OCI-LY3 (cell line): ENCODE data around the gene HDAC4.

Source experiments
- H2AFZ ChIP-seq: fragments of 200-600, 300-600 bp; shearing (Covaris generic); 2 replicates; pipeline ENCODE4 v1.6.0; 2014; ENCODE audit warnings: antibody characterized with exemption, low read depth, low read length
- H3K27ac ChIP-seq: fragments of 200-600, 300-600 bp; sonication (generic); 2 replicates; pipeline ENCODE4 v1.5.1; 2014; ENCODE audit warnings: mild to moderate bottlenecking, low read length, moderate library complexity, mixed read lengths
- H3K27me3 ChIP-seq: fragments of 200-600, 300-600 bp; sonication (generic); 2 replicates; pipeline ENCODE4 v1.6.1; 2014; ENCODE audit warnings: low read depth, low read length, mixed read lengths
- H3K36me3 ChIP-seq: fragments of 200-600, 300-600 bp; sonication (generic); replicated peaks from 2 replicates; pipeline ENCODE3; 2014; ENCODE audit warnings: low read depth, low read length, mixed read lengths
- H3K4me1 ChIP-seq: fragments of 300-600, 200-600 bp; sonication (generic); 2 replicates; pipeline ENCODE4 v1.6.1; 2014; ENCODE audit warnings: low read length, mixed read lengths
- H3K4me2 ChIP-seq: fragments of 200-600, 300-600 bp; sonication (generic); 2 replicates; pipeline ENCODE4 v1.6.1; 2014; ENCODE audit warnings: low read length, mixed read lengths
- H3K4me3 ChIP-seq: fragments of 300-600, 200-600 bp; sonication (generic); 2 replicates; pipeline ENCODE4 v1.5.1; 2014; ENCODE audit warnings: antibody characterized with exemption, mild to moderate bottlenecking, low read length, moderate library complexity
- H3K79me2 ChIP-seq: fragments of 300-600, 200-600 bp; shearing (Covaris generic); 2 replicates; pipeline ENCODE4 v1.6.1; 2014; ENCODE audit warnings: mild to moderate bottlenecking, low read length, mixed read lengths
- H3K9ac ChIP-seq: fragments of 300-600, 200-600 bp; shearing (Covaris generic); 2 replicates; pipeline ENCODE4 v1.6.0; 2014; ENCODE audit warnings: mild to moderate bottlenecking, low read length, moderate library complexity
- H3K9me3 ChIP-seq: fragments of 200-600, 300-600 bp; shearing (Covaris generic); 2 replicates; pipeline ENCODE4 v1.6.1; 2014; ENCODE audit warnings: low read length, mixed read lengths; ENCODE audit not compliant: insufficient read depth
- H4K20me1 ChIP-seq: fragments of 200-600, 300-600 bp; sonication (generic); 2 replicates; pipeline ENCODE4 v1.6.1; 2016; ENCODE audit warnings: low read length, mixed read lengths; ENCODE audit not compliant: insufficient read depth
- CTCF ChIP-seq: fragments of 200-600, 300-600 bp; sonication (generic); IDR thresholded peaks from 2 replicates; pipeline ENCODE4 v1.5.1; 2014; ENCODE audit warnings: antibody characterized with exemption, low read length, low read depth
- EZH2phosphoT487 ChIP-seq: fragments of 200-600 bp; shearing (Covaris generic); IDR thresholded peaks from 2 replicates; pipeline ENCODE4 v1.6.1; 2018; ENCODE audit warnings: antibody characterized with exemption, mixed run types, low read depth

HDAC4 gene

GRCh38 chr2:239211396-239212094, 189.3 kb downstream of the HDAC4 start:
- H3K27ac ChIP-seq: no peak overlapping the region
- H4K20me1 ChIP-seq: no peaks in the 10 kb centered on the region
- H3K9me3 ChIP-seq: no peaks in the 10 kb centered on the region
- no peaks in the 10 kb centered on the region for H3K27me3 ChIP-seq
- H3K4me3 ChIP-seq: no peak overlapping the region
- H3K4me2 ChIP-seq: no peak overlapping the region
- no peak overlapping the region for H2AFZ ChIP-seq
- H3K36me3 ChIP-seq: no peaks in the 10 kb centered on the region
- H3K4me1 ChIP-seq: peaks cover 1% of the 10 kb centered on the region; the same call in 1 of the 2 replicates
- no peak overlapping the region for H3K9ac ChIP-seq
- TF ChIP-seq CTCF (no peak), EZH2phosphoT487 (no peak)
- no peaks in the 10 kb centered on the region for H3K79me2 ChIP-seq

GRCh38 chr2:239209783-239210182, 191.0 kb downstream of the HDAC4 start:
- H3K4me1 ChIP-seq: no peaks in the 10 kb centered on the region
- H4K20me1 ChIP-seq: no peaks in the 10 kb centered on the region
- no peak overlapping the region for H3K9ac ChIP-seq
- no peaks in the 10 kb centered on the region for H3K36me3 ChIP-seq
- no peaks in the 10 kb centered on the region for H3K9me3 ChIP-seq
- H3K4me2 ChIP-seq: no peak overlapping the region
- TF ChIP-seq CTCF (no peak), EZH2phosphoT487 (no peak)
- no peak overlapping the region for H2AFZ ChIP-seq
- H3K27ac ChIP-seq: no peak overlapping the region
- H3K27me3 ChIP-seq: no peaks in the 10 kb centered on the region
- H3K79me2 ChIP-seq: no peaks in the 10 kb centered on the region
- H3K4me3 ChIP-seq: no peak overlapping the region

GRCh38 chr2:239208465-239209180, 192.2 kb downstream of the HDAC4 start:
- no peaks in the 10 kb centered on the region for H3K27me3 ChIP-seq
- no peak overlapping the region for H3K4me3 ChIP-seq
- H3K4me2 ChIP-seq: no peak overlapping the region
- H3K27ac ChIP-seq: no peak overlapping the region
- no peak overlapping the region for H3K9ac ChIP-seq
- no peaks in the 10 kb centered on the region for H3K9me3 ChIP-seq
- no peaks in the 10 kb centered on the region for H4K20me1 ChIP-seq
- no peaks in the 10 kb centered on the region for H3K79me2 ChIP-seq
- H3K36me3 ChIP-seq: no peaks in the 10 kb centered on the region
- TF ChIP-seq EZH2phosphoT487 (no peak), CTCF (no peak)
- H3K4me1 ChIP-seq: no peaks in the 10 kb centered on the region
- H2AFZ ChIP-seq: no peak overlapping the region

- Histone ChIP-seq H2AFZ (no peak overlapping the region), H3K4me1 (no peaks in the 10 kb centered on the region), H3K79me2 (no peaks in the 10 kb centered on the region), H3K9ac (no peak overlapping the region), H4K20me1 (no peaks in the 10 kb centered on the region), H3K4me3 (no peak overlapping the region), H3K9me3 (no peaks in the 10 kb centered on the region), H3K36me3 (no peaks in the 10 kb centered on the region), H3K27me3 (no peaks in the 10 kb centered on the region), H3K27ac (no peak overlapping the region), H3K4me2 (no peak overlapping the region)
- TF ChIP-seq EZH2phosphoT487 (no peak), CTCF (no peak)
Observed at GRCh38 chr2:239206851-239207250, 194.0 kb downstream of the HDAC4 start.
